Skin of body (tissue), 2 donors: ENCODE measurements around the gene ELAVL2. TPM values are rescaled to one million over a fixed set of nuclear protein-coding genes. Genes with fewer than 3 reads are reported as not detected.
A peak's percentile ranks its signal among the peaks of the same experiment; 100 is the strongest.
"Not testable (repeated sequence)": the region's sequence is repeated elsewhere in the genome, so short reads cannot be mapped to it uniquely, and the experiment has no call there.

Source experiments
- DNase-seq: peaks from one replicate; lab custom pipeline; 2025; lab: John Stamatoyannopoulos, UW
- total RNA-seq: library from RNA; depleted of rRNA; stranded (reverse); fragments of >200 nt; gene quantifications from one replicate; pipeline ENCODE4 v1.2.3, GENCODE V29; 2014

Gene ELAVL2
- total RNA-seq, 1 donor from 2014 or later: 3.2 TPM

DNA sequence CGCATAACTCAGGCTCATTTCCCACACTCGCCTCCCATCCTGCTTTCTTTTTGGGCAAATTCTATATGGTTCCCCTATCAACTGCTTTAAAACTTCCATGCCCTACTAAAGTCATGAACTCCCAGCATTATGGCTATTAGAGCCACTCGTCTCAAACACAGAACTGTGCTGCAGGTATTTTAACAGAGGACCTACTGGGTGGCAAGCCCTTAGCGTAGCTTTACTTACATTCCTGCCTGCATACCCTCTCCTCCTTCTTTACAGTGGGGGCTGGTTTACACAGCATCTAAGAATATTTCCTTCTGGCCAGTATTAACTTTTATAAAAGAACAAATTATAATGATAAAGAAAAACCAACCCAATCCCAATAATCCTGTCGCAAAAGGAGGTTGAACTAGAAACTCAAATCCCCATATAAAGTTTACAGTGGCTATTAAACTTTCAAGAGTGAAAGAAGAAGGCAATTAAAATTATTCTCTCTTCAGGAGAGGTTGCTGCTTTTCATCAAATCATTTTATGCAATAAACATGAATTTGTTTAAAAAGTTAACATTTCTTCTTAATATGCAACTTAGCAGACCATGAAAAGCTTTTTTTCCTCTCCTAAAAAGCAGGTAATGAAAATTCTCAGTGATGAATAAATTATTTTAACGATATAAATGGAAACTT, 100.6 kb downstream of the ELAVL2 start:
- DNase-seq: no peak

DNA sequence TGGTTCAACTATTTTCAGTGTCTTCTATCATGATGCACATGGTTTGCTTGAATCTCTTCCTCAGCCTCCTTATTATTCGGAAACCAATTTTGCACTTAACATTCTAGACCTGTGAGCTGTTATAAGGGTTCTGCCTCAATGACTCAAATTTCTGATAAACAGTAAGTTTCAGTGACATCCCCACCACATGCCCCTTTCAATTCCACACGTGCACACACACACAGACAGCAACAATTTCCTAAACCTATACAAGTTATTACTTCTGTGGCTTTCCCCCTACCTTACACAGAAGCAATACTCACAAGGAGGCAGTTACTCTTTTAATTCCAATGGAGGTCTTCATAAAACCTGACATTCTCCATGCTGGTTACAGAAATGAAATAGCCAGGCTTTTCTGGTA, 102.4 kb downstream of the ELAVL2 start:
- DNase-seq: no peak

DNA sequence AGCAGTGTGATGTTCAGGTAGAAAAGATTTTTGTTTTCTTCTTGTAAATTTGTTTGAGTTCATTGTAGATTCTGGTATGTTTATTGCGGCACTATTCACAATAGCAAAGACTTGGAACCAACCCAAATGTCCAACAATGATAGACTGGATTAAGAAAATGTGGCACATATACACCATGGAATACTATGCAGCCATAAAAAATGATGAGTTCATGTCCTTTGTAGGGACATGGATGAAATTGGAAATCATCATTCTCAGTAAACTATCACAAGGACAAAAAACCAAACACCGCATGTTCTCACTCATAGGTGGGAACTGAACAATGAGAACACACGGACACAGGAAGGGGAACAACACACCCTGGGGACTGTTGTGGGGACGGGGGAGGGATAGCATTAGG, 103.0 kb downstream of the ELAVL2 start:
- DNase-seq: not testable (repeated sequence)

DNA sequence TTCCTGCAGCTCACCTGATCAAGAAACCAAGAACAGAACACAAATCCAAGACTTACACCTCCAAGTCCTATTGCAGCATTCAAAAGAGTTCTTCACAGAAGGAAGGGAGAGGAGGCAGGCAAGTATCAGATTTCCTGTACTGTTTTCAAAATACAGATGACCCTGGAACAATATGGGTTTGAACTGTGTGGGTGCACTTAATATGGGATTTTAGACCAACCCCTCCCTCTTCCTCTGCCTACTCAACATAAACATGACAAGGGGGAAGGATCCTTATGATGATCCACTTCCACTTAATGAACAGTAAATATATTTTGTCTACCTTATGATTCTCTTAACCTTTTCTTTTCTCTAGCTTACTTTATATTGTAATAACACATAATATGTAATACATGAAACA, 104.6 kb downstream of the ELAVL2 start:
- no peak for DNase-seq

DNA sequence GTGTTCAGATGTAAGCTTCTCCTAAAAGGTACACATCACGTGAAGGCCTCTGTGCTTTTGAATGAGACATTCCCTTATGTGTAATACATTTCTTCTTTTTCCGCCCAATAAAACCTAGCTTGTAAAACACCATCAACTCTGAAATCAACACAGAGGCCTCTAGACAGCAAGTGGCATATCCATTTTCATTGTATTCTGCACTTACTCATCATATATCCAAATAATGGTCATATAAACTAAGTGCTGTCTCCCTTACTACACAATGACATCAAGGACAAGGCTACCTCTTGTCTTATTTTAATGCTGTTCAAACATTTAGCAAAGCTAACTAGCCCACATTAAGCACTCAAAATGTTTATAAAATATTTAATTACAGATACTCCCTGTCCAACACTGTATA, 108.5 kb downstream of the ELAVL2 start:
- no peak for DNase-seq

DNA sequence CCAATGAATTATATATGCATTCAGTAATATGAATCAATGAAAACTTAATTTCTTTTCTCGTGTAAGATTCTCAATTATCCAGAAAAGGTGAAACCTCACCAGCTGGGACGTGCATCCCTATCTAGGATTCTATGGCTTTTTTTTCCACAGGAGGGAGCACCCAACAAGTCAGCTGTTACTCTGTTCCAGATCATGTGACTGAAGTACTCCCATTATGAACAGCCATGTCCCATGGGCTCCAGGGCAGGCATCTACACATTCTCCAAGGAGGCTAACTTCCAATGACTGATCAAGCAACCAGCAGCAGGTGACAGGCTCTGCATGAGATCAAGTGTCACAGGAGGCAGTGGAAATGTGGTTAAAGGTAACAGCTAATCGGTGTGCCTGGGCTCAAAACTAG, 118.8 kb downstream of the ELAVL2 start:
- no peak for DNase-seq

DNA sequence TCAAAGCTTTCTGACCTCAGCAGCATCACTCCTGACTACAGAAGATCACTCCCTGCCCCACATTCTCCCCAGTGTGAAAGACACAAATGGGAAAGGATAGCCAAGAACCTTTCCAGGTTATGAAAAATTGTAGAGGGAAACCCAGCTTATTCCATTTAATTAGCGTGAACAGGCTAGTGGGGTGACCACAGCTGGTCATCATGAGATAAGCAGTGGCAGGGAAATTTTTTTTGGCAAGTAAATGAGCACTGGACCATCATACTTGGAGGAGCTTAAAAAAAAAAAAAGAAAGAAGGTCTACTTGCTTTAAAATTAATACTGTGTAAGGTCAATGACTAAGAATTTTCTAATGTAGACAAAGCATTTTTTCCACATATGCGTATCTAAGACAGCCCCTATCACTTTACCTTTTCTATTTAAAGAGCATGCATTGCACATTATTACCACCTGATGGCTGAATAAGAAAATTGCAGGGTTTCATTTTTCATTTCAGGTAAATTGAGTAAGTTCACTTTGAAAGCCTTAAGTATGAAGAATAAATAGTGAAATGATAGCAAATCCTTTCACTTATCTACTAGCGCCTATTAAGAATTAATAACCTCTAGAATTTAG, 123.6 kb downstream of the ELAVL2 start:
- DNase-seq: no peak

DNA sequence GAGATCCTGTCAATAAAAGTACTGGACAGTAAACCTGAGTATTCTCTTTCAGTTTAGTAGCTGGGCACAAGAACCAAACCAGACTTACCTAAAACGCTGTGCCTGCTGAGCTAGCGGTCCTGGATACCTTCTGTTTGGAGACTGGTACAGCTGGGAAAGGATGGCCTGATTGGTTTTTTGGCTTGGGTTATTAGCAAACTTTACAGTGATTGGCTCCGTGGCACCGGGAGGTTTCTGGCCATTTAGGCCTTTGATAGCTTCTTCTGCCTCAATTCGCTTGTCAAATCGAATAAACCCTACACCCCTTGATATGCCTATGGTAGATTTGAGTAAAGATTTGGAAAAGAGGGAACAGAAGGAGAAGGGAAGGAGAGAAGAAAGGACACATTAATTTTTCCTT, 124.7 kb downstream of the ELAVL2 start:
- no peak for DNase-seq

DNA sequence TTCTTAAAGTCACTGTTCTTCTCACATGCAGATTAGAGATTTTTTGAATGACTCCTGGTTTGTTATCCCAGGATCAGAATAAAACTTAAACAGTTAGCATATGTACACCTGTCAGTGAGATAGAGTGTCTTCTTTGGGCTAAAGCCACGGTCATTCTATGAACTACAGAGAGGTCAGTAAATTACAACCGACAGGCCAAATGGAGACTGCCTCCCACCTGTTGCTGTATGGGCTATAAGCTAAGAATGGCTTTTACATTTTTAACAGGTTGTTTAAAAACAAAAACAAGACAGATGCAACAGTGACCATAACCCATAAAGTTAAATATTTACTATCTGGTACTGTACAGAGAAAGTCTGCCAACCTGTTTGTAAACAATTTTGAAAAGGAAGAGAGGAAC, 125.7 kb downstream of the ELAVL2 start:
- no peak for DNase-seq

DNA sequence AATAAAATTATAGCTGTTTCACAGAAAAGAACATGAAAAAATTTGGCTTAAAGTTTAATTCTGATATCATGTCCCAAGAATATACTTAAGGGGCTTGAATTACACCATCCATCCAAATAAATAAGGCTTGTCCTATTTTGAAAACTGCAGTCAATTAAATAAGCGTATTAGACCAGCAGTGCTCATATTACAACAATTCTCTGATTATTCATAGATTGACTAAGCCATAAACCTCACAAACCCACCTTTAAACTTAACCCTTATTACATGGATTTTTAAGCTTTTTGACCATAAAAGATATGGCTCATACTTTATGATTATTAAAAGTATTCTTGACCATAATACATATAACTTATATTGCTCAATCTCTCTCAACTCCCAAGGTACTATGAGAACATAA, 127.9 kb downstream of the ELAVL2 start:
- DNase-seq: no peak

DNA sequence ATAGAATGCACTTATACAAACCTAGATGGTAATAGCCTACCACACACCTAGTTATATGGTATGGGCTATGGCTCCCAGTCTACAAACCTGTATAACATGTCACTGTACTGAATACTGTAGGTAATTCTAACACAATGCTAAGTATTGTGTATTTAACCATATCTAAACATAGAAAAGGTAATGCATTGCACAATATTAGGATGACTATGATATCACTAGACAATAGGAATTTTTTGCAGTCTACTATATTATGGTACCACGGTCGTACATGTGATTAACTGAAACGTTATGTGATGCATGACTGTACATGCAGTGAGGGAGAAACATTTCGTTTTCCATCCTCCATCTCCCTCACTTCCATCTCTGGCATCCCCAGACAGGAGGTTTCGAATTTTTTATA, 130.5 kb downstream of the ELAVL2 start:
- no peak for DNase-seq

DNA sequence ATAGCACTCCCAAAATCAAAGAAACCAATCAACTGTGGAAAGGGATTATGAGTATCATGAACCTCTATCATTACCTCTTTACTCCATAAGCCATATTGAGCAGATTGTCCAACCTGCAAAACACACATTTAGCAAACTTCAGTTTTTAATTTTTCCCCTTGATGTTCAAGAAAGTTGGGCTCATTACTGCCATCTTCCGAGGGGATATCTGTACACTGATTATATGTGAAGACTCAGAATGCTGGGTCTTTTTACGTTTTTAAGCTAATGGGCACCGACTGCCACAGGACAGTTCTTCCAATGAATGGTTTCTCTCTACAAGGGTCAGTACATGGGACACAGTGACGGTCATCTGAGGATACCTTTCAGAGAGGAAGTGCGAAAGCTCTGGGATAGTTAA, 132.7 kb downstream of the ELAVL2 start:
- no peak for DNase-seq

DNA sequence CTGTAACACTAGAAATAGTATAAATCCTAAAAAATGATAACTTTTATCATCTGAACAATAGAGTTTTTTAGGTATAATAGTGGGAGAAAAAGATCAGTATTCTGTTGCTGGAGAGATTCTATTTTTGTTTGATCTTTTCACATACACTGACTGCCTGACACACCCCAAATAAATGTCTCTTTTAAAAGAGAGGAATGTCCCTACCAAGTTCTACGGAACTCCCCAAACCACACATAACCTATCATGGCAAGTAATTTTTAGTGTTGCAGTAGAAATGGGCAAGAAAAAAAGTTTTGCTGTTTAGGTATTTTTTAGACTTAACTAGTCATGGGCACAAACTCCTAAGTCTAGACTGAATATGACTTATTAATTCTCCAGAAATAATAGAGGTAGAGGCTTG, 139.1 kb downstream of the ELAVL2 start:
- no peak for DNase-seq

DNA sequence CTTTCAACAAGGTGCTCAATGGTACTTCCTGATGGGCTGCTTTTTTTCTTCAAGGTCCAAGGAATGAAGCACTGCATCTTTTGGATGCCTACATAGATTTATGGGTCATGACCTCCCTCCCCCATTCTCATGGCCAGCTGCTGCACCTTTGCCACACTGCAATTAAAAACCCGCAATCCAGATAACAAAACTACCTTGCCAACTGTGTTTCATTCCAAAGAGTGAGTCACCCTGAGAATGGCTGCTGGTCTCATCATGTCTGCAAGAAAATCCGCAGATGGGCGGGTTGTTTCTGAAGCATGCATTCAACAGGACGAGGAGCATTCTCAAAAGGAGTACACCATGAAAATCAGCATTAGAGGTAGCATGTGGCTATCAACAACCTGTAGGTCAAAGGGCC, 139.8 kb downstream of the ELAVL2 start:
- no peak for DNase-seq

DNA sequence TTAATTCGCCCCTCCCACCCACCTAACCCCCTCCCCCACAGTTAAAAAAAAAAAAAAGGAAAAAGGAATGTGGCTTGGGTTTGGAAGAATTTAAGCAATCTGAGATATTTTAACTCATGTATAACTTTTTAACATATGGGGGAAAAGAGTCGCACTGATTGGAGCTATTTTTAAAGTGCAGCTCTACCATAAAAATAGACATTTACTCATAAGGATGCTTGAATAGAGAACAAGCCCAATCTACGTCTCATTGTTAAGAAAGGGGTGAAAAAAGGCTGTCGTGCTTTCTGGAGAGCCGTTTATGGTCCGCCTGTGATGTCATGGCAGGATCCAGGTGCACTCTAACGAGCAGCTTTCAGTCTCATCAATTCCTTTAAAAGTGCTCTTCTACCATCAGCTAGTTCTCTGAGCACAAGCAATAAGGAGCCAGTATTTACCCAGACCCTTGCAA, 142.4 kb downstream of the ELAVL2 start:
- DNase-seq: no peak

DNA sequence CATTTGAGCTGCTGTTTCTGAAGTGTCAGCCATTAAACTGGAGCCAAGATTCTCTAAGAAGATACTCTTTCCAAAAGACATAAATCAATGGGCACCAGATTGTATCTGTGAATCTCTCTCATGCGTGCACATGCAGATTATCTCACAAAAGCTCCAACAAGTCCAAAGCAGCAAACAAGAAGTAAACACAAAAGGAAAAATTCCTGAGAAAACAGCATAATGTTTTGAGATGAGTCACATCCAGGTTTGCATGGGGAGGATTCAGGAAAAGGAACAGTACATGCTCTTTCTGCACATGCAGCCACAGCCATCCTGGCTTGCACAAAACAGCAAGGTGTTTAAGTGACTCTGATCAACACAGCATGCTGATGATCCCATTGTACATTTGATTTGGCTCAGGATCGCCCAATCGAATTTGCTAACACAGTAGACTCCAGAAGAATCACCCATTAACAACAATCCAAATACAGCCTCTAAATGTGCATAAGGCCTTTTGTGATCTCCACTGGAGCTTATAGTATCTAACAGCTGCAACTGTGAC, 143.1 kb downstream of the ELAVL2 start:
- peak; percentile 52 for DNase-seq

DNA sequence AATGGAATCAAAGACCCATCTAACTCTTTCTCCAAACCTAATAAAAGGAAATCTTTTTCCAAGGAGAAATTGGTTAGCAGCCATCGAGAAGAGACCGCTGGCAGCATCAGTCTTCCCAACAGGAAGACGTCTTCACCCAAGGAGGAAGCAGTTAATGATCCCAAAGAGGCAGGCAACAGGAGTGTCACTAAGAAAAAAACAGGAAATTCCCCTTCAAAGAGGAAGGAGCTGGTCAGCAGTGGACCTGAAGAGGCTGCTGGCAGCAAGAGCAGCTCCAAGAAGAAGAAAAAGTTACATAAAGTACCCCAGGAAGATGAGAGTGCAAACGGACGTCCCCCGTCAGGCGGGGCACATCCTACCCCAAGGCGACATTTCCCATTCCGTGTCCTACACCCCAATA, 143.7 kb downstream of the ELAVL2 start:
- DNase-seq: no peak

DNA sequence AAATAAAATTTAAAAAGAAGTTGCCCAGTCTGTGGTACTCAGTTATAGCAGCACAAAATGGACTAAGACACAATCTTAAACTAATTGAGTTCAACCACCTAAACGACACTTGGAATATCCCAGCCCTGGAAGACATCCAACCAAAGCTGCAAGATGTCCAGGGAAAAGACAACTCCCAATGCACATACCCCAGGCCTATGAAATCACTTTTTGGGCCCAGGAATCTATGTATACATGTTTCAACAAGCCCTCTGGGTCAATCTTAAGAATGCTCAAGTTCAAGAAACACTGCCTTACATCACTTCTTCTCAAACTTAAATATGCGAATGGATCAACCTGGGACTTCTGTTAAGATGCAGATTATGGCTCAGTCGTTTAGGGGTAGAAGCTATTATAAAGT, 148.6 kb downstream of the ELAVL2 start:
- DNase-seq: no peak

DNA sequence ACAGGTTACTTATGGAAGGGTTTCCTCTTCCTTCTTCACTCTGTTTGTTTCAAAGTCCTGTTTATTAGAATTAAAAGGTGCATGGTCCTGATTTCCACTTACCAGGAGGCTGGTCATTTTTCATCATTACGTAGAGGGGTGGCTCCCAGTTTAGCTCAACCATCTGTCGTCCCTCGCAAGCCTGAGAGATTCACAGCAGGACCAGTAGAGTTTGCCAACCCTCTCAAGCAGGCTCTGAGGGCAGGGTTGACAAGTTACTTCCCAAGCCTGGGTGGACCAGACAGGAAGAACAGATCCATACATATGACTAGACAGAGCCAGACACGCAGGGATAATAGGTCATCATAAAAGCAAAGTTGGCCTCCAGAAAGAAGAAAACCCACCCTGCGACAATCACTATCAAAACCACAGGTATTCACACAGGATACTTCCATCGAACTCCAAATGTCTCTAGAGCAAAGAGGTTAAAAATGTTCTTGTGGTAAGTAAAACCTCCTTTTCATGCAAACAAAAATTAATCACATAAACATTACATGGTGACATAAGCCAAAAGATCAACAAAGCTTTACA, 151.9 kb downstream of the ELAVL2 start:
- DNase-seq: no peak

DNA sequence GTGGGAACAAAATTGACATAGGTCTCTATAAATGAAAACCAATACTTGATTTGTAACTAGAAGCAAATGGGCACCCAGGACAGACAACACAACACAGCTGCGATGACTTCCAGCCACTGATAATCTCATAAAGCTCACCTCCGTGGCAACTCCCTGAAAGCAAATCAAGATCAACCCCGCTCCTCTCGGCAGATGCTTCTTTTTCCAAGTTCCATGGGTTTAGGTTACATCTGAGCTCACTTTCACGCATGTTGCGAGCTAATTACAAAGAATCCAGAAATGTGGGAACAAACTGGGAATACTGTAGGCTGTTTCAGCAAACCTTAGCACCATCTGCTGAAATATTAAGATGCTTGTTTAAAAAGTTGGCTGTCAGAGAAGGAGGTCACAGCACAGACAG, 153.9 kb downstream of the ELAVL2 start:
- DNase-seq: no peak

DNA sequence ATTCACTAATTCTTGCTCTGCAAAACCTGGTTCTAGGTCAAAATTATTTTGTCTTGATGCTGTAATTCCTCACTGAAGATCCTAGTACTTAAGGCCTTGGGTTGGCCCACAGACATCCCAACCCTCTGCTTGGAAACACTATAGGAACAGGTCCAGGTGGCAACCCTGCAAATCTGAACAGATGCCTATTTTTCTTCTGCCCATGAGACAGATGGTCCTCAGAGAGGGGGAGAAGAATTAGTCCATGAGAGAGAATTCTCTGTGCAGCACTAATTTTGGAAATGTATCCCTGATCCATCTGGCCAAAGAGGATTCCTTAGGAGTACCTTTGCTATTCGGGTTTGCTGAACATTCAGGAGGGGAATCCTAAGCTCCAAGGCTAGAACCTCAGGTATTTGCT, 156.3 kb downstream of the ELAVL2 start:
- no peak for DNase-seq

DNA sequence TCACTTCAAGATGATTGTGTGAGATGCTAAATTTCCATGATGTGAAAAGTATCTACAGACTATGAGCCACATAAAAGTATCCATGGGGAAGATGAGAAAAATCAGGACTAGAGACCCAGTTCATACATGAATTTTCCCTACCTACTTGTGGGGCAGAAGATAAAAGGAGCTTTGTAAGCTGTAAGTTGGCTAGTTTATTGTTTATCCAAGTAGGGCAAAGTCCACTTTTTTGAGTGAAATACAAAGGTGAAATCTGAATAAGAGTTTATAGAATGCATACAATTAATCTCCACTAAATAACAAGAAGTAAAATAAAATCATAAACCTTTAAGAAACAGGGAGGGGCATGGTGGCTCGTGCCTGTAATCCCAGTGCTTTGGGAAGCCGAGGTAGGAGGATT, 160.4 kb downstream of the ELAVL2 start:
- no peak for DNase-seq

DNA sequence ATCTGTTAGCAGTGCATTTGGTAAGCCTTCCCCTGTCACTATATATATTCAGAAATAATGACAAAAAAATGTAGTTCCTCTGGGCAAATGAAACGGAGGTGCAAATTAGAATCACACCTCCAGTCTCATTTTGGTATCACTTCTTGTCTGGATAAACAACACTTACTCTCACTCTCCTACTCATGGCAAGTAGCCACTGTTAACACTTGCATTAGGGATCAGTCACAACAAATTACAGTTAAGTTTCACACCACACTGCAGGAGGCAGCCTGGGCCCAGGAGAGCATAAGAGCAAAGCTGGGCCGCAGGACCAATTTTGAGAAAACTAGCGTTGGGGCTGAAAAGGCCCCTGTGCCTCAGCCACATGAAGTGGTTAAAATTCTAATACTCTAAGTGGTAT, 161.0 kb downstream of the ELAVL2 start:
- no peak for DNase-seq
